ENCODE results near the gene ADNP. TPM values are rescaled to one million over a fixed set of nuclear protein-coding genes. Genes with fewer than 3 reads are reported as not detected.
A peak's percentile ranks its signal among the peaks of the same experiment; 100 is the strongest.

ADNP gene
- total RNA-seq, 1 experiment from 2014 or later, result 106 TPM

GRCh38 chr20:50911030-50911429 is 20.2 kb downstream of the ADNP start:
- H3K27me3 Mint-ChIP-seq (ENCODE audit: low read depth), result no peaks in the 10 kb centered on the region
- ChIA-PET CTCF (interaction anchor here (0.6 to 1.5 kb wide), 3 partner anchors 18 to 162 kb away, joined by 3 read pairs; partner anchors contain the start of gene BCAS4), POLR2A (interaction anchor here (1.4 kb wide), 1 partner anchor 12 kb away, joined by 3 read pairs; no protein-coding TSS in a partner anchor)
- ATAC-seq, result no peak
- H3K9me3 Mint-ChIP-seq, result no peaks in the 10 kb centered on the region
- no peak for TF ChIP-seq NR1H2 (CRISPR knock-in tag; IDR thresholded peaks at IDR 0.05)
- TF ChIP-seq FOXK1 (CRISPR knock-in tag; IDR thresholded peaks at IDR 0.05), result no peak
- TF ChIP-seq ZNF423 (CRISPR knock-in tag; IDR thresholded peaks at IDR 0.05), result no peak
- TF ChIP-seq SOX15 (CRISPR knock-in tag; IDR thresholded peaks at IDR 0.05), result no peak
- TF ChIP-seq ZNF138 (CRISPR knock-in tag; conservative IDR thresholded peaks at IDR 0.05), result no peak
- TF ChIP-seq, protein P1, sequence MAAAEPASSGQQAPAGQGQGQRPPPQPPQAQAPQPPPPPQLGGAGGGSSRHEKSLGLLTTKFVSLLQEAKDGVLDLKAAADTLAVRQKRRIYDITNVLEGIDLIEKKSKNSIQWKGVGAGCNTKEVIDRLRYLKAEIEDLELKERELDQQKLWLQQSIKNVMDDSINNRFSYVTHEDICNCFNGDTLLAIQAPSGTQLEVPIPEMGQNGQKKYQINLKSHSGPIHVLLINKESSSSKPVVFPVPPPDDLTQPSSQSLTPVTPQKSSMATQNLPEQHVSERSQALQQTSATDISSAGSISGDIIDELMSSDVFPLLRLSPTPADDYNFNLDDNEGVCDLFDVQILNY (CRISPR knock-in tag; IDR thresholded peaks at IDR 0.05), result no peak
- no peak for TF ChIP-seq ELF4 (CRISPR knock-in tag; IDR thresholded peaks at IDR 0.05; ENCODE audit: low read depth)
- TF ChIP-seq ZMAT4 (CRISPR knock-in tag; IDR thresholded peaks at IDR 0.05), result no peak
- no peak for TF ChIP-seq ERG (CRISPR knock-in tag; IDR thresholded peaks at IDR 0.05)
- no peak for TF ChIP-seq ATF2 (CRISPR knock-in tag; IDR thresholded peaks at IDR 0.05; ENCODE audit: borderline replicate concordance, low read depth)
- no peak for TF ChIP-seq ZNF219 (CRISPR knock-in tag; IDR thresholded peaks at IDR 0.05; ENCODE audit: borderline replicate concordance)
- no peak for TF ChIP-seq MAX (CRISPR knock-in tag; IDR thresholded peaks at IDR 0.05)
- TF ChIP-seq GTF2I (CRISPR knock-in tag; conservative IDR thresholded peaks at IDR 0.05), result no peak
- TF ChIP-seq TP53 (CRISPR knock-in tag; IDR thresholded peaks at IDR 0.05), result no peak
- TF ChIP-seq EMX1 (CRISPR knock-in tag; IDR thresholded peaks at IDR 0.05), result no peak
- no peak for TF ChIP-seq E2F4 (CRISPR knock-in tag; IDR thresholded peaks at IDR 0.05; ENCODE audit: borderline replicate concordance, low read depth)
- no peak for TF ChIP-seq ETV6 (CRISPR knock-in tag; IDR thresholded peaks at IDR 0.05)
- TF ChIP-seq, protein P2, sequence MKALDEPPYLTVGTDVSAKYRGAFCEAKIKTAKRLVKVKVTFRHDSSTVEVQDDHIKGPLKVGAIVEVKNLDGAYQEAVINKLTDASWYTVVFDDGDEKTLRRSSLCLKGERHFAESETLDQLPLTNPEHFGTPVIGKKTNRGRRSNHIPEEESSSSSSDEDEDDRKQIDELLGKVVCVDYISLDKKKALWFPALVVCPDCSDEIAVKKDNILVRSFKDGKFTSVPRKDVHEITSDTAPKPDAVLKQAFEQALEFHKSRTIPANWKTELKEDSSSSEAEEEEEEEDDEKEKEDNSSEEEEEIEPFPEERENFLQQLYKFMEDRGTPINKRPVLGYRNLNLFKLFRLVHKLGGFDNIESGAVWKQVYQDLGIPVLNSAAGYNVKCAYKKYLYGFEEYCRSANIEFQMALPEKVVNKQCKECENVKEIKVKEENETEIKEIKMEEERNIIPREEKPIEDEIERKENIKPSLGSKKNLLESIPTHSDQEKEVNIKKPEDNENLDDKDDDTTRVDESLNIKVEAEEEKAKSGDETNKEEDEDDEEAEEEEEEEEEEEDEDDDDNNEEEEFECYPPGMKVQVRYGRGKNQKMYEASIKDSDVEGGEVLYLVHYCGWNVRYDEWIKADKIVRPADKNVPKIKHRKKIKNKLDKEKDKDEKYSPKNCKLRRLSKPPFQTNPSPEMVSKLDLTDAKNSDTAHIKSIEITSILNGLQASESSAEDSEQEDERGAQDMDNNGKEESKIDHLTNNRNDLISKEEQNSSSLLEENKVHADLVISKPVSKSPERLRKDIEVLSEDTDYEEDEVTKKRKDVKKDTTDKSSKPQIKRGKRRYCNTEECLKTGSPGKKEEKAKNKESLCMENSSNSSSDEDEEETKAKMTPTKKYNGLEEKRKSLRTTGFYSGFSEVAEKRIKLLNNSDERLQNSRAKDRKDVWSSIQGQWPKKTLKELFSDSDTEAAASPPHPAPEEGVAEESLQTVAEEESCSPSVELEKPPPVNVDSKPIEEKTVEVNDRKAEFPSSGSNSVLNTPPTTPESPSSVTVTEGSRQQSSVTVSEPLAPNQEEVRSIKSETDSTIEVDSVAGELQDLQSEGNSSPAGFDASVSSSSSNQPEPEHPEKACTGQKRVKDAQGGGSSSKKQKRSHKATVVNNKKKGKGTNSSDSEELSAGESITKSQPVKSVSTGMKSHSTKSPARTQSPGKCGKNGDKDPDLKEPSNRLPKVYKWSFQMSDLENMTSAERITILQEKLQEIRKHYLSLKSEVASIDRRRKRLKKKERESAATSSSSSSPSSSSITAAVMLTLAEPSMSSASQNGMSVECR (CRISPR knock-in tag; IDR thresholded peaks at IDR 0.05; ENCODE audit: borderline replicate concordance), result no peak
- TF ChIP-seq NR2C2 (CRISPR knock-in tag; IDR thresholded peaks at IDR 0.05), result no peak
- no peak for TF ChIP-seq ZNF232 (CRISPR knock-in tag; IDR thresholded peaks at IDR 0.05)
- H3K36me3 Mint-ChIP-seq, result peaks cover 23% of the 10 kb centered on the region
- peaks cover 68% of the 10 kb centered on the region for H3K4me1 Mint-ChIP-seq
- H3K4me3 Mint-ChIP-seq, result no peak overlapping the region
- peak overlapping the region; percentile 89; the same call in 1 of the 2 replicates for H3K27ac Mint-ChIP-seq
- no peak for DNase-seq (ENCODE audit: low spot score)
